GM18870 (cell line): Measurements from ENCODE around the gene PIK3C2A.

Source experiments
- ATAC-seq: cut with Tn5 transposase; IDR thresholded peaks from one replicate; pipeline ENCODE4 v1.9.1; 2021; ENCODE audit warnings: moderate library complexity; ENCODE audit not compliant: unreplicated experiment

PIK3C2A gene

DNA sequence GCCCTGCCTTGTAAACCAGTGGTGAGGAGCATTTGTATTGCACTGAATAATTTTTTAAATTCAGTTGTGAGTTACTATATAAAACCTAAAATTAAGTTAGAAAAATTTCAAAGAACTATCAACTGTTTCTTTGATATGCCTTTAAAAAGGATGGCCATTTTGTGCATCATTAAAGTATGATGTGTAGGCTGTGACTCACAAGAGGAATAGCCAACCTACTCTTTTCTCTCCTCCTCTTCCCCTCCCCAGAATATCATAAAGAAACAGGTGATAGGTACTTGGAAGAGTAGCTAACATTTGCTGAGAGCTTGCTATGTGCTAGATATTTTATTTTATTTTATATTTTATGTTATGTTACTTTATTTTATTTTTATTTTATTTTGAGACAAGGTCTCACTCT, 10.6 kb upstream of the PIK3C2A start:
- no peak for ATAC-seq

- no peak for ATAC-seq
Observed at GRCh38 chr11:17217401-17217800, 9.6 kb upstream of the PIK3C2A start.

GRCh38 chr11:17214338-17214737, 6.6 kb upstream of the PIK3C2A start:
- no peak for ATAC-seq

DNA sequence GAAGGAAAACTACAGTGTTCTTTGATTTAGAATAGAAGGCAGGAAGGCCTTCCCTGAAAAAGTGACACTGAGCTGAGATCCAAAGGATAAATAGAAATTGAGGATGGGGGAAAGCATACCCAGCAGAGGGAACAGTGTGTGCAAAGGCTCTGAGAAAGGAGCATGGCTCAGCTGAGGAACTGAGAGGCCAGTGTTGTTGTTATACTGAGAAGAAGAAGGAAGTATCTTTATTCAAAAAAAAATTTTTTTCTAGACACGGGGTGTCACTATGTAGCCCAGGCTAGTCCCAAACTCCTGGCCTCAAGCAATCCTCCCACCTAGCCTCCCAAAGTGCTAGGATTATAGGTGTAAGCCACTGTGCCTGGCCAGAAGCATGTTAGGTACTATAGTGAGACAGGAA, 3.5 kb upstream of the PIK3C2A start:
- ATAC-seq = no peak

GRCh38 chr11:17209939-17210245, 2.1 kb upstream of the PIK3C2A start:
- no peak for ATAC-seq

DNA sequence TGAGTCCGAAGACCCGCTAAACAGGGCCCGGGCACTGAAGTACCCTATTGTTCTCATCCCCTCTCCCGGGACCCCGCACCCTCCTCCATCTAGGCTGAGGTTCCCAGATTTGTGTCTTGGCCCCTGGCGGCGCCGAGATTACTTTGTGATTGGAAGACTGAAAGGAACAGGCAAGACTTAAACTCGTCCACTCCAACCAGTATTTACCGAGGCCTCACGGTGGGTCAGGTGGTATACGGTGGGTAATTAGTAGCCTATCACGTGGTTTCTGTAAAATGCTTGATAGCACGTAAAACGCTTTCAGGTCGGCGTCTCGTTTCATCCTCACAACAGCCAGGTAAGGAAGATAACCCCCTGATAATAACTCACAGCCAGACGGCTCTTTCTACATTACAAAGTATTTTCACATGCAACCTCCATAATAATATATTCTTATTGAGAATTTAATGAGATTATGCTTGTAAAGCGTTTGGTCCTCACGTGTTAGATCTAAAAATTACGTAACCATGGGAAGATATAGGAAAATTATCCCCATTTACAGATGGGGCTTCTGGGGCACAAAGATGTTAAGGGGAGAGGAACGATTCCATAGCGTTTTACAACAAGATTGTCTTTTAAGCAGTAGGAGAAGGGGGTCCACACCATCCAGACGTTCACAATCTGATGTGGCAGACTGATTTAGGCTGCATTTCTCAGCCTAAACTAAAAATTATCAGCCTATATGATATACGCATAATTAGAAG, 642 bp upstream of the PIK3C2A start:
- ATAC-seq = peak; percentile 65

GRCh38 chr11:17206463-17206862, 1.3 kb downstream of the PIK3C2A start:
- ATAC-seq = no peak

GRCh38 chr11:17197431-17197898, 10.3 kb downstream of the PIK3C2A start:
- ATAC-seq = no peak

GRCh38 chr11:17188675-17189074, 19.1 kb downstream of the PIK3C2A start:
- ATAC-seq = no peak

DNA sequence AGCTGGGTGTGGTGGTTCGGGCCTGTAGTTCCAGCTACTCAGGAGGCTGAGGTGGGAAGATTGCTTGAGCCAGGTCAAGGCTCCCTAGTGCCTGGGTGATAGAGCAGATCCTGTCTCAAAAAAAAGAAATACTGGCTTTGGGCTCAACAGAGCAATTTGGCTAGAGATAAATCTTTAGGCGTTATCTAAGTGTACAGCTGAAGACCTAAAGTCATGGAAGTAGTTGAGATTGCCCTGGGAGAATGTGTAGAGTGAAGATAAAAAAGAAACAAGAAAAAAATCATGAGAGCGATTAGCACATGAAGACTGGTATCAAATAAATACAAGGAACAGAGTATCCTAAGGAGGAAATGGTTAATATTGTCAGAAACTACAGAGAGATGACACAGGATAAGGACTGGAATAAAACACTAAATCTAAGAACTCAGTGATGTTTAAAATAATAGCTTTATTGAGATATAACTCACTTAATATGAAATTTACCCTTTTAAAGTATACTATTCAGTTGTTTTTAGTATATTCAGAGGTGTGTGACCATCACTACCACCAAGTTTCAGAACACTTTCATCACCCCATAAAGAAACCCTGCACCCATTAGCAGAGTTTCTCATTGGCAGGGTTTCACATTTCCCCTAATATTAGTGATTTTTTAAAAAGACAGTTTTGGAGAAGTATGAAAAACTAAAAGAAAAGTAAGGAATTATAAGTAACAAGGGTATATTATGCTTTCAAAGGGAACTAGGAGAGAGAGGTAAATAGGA, 20.7 kb downstream of the PIK3C2A start:
- no peak for ATAC-seq

DNA sequence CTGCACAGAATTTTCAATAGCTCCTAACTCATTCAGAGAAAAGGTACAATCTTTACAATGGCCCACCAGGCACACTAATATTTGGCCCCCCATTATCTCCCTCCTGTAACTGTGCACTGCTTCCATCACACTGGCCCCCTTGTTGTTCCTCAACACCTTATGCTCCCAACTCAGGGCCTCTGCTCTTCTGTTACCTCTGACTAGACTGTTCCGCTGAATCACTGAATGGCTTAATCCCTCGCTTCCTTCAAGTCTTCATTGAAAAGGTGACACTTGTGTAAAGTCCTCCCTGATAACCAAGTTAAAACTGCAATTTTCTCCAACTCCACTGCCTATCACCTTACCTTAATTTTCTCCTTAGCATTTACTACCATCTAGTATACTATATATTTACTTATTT, 21.8 kb downstream of the PIK3C2A start:
- ATAC-seq = no peak

GRCh38 chr11:17184882-17185587, 22.8 kb downstream of the PIK3C2A start:
- ATAC-seq = no peak

DNA sequence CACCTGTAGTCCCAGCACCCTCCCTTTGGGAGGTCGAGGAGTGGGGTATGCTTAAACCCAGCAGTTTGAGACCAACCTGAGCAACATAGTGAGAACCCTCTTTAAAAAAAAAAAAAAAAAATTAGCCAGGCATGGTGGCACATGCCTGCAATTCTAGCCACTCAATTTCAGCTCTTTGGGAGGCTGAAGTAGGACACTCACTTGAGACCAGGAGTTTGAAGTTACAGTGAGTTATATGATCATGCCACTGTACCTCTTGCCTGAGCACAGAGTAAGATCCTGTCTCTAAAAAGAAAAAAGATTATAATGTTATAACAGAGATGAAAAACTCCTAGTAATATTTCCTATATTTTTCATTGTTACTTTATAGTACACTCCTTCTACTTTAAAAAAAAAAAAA, 23.9 kb downstream of the PIK3C2A start:
- ATAC-seq = no peak

DNA sequence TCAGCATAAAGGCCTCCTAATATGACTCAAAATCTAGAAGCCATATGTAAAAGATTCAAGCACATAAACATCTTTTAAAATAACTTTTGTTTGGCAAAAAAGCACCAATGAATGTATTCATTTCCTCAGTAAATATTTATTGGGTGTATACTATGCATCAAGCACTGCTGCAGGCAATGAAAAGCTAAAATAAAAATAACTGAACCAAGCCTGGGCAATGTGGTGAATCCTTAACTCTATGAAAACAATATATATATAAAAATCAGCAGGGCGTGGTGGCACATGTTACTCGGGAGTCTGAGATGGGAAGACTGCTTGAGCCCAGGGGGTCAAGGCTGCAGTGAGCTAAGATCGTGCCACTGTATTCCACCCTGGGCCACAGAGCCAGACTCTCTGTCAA, 27.8 kb downstream of the PIK3C2A start:
- ATAC-seq = no peak

- ATAC-seq = no peak
Observed at GRCh38 chr11:17173332-17173731, 34.5 kb downstream of the PIK3C2A start.

DNA sequence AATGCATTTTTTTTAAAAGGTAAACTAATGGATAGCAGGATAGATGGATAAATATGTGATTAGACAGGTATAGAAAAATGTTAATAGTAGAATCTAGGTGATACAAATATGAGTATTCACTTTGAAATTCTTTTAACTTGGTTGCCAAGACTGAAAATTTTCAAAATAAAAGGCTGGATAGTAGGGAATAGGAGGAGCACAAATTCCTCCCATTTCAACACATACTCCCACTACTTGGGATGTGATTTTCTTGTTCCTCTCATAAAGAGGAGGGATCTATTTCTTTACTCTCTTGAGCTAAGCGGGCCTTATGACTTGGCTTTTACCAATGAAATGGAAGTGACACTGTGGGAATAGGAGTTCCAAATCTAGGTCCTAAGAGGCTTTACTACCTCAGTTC, 35.9 kb downstream of the PIK3C2A start:
- ATAC-seq = no peak

- ATAC-seq = no peak
Observed at GRCh38 chr11:17171343-17171742, 36.4 kb downstream of the PIK3C2A start.

DNA sequence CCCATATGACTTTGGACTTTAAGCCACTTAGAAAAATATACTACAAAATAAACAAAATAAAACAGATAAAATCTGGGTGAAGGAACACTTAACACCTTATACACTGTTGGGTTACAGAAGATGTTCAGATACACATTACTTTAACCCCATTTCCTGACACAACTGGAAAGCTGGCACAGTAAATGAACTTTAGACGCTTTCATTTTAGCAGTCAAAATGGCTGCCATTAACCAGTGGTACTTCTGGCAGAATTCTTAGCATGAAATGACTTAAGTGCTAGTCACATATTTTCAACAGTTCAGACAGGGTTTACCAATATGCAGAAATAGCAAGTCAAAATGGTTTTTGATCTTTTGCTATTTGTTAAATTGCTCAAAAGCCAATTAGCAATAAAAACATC, 37.9 kb downstream of the PIK3C2A start:
- no peak for ATAC-seq

DNA sequence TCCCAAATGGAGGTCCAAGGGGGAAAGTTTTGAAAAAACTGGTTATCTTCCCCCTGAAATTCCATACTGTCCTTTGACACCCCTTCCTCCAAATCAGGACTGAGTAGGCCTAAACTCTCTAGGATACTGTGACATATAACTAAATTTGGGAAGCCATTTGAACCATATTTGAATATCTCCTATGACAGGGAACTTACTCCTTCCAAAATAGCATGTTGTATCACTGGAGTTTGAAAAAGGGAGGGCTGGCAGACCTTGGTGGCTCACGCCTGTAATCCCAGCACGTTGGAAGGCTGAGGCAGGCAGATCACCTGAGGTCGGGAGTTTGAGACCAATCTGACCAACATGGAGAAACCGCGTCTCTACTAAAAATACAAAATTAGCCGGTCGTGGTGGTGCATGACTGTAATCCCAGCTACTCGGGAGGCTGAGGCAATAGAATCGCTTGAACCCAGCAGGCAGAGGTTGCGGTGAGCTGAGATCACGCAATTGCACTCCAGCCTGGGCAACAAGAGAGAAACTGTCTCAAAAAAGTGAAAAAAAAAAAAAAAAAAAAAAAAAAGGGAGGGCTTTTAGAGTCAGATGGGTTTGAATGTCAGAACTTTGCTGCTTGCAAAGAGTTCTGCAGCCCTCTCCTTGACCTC, 42.4 kb downstream of the PIK3C2A start:
- ATAC-seq = no peak

GRCh38 chr11:17164361-17165246, 43.2 kb downstream of the PIK3C2A start:
- ATAC-seq = no peak
